CD4-positive, alpha-beta T cell treated with Interleukin-6 for 4 hours (primary cell): Measurements from ENCODE around the gene SLX4IP.

Source experiments
- DNase-seq: peaks from one replicate; pipeline ENCODE4 v3.0.0-alpha.2; 2020; ENCODE audit warnings: mixed read lengths

Gene SLX4IP

GRCh38 chr20:10554285-10554684 lies 119.2 kb downstream of the SLX4IP start:
- DNase-seq: no peak

GRCh38 chr20:10555393-10555792 lies 120.3 kb downstream of the SLX4IP start:
- no peak for DNase-seq

- DNase-seq: no peak
These were observed 120.8 kb downstream of the SLX4IP start for GRCh38 chr20:10555865-10556308.

GRCh38 chr20:10556519-10557083 lies 121.5 kb downstream of the SLX4IP start:
- no peak for DNase-seq

GRCh38 chr20:10557685-10558084 lies 122.6 kb downstream of the SLX4IP start:
- DNase-seq: no peak

GRCh38 chr20:10558635-10559187 lies 123.6 kb downstream of the SLX4IP start:
- no peak for DNase-seq

- no peak for DNase-seq
These were observed 124.2 kb downstream of the SLX4IP start for GRCh38 chr20:10559266-10559665.

GRCh38 chr20:10560686-10561085 lies 125.6 kb downstream of the SLX4IP start:
- no peak for DNase-seq

- no peak for DNase-seq
These were observed 126.2 kb downstream of the SLX4IP start for GRCh38 chr20:10561302-10561701.

- no peak for DNase-seq
These were observed 127.8 kb downstream of the SLX4IP start for GRCh38 chr20:10562899-10563298.

GRCh38 chr20:10563935-10564492 lies 128.9 kb downstream of the SLX4IP start:
- no peak for DNase-seq

- no peak for DNase-seq
These were observed 130.3 kb downstream of the SLX4IP start for GRCh38 chr20:10565191-10565921.

- no peak for DNase-seq
These were observed 131.1 kb downstream of the SLX4IP start for GRCh38 chr20:10565922-10566897.

GRCh38 chr20:10568032-10568431 lies 132.9 kb downstream of the SLX4IP start:
- DNase-seq: no peak

- DNase-seq: no peak
These were observed 136.3 kb downstream of the SLX4IP start for GRCh38 chr20:10571313-10571815.

- no peak for DNase-seq
These were observed 137.7 kb downstream of the SLX4IP start for GRCh38 chr20:10572853-10573252.

GRCh38 chr20:10573273-10573950 lies 138.3 kb downstream of the SLX4IP start:
- DNase-seq: no peak

GRCh38 chr20:10573951-10574339 lies 138.8 kb downstream of the SLX4IP start:
- DNase-seq: no peak

GRCh38 chr20:10576411-10577090 lies 141.4 kb downstream of the SLX4IP start:
- DNase-seq: no peak

GRCh38 chr20:10577648-10578047 lies 142.5 kb downstream of the SLX4IP start:
- DNase-seq: no peak

- no peak for DNase-seq
These were observed 143.5 kb downstream of the SLX4IP start for GRCh38 chr20:10578607-10579006.
